ENCODE measurements around the gene CFDP1. TPM values are rescaled to one million over a fixed set of nuclear protein-coding genes. Genes with fewer than 3 reads are reported as not detected.
A peak's percentile ranks its signal among the peaks of the same experiment; 100 is the strongest.

The CFDP1 gene
- total and polyA plus RNA-seq, 2 of the 13 experiments (the other 11 are each of a cell fraction or from before 2014, with no cell fraction given) = 78.6 to 153 TPM

DNA sequence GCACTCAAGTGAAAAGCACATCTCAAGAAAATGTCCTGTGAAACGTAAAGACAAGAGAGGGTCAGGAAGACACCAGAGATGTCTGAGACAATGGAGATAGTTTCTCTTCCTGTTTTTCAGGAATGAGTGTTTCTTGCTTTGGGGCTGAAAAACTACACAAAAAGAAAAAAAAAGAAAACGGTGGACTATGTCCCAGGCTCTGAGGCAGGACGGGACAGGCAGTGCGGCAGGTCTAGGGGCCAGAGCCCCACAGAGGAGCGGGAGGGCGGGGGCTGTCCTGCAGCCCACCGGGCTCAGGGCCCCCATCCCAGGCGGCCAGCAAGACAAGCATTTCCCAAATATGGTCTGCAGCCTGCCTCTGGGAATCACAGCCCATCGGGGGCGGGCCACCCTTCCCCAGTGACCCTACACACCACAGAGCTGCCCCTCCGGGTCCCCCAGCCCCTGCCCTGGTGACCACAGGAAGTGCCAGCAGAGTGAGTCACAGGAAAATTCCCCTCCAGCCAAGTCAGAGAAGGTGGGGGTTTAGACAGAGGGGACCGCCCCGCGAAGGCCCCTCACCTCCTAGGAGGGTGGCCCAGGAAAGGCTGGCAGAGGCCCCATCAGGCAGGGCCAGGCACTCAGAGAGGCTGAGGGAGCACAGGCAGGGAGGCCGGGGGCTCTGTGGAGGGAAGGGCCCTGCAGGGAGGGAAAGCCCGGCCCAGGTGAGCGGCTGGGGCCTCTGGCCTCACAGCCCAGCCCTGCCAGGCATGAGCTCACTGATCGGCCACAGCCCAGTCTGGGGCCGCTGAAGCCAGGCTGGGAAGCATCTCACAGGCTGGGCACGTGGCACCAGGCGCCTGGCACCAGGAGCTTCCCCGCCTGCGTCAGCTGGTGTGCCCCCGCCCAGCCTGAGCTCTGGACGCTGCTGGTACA lies 188.2 kb downstream of the CFDP1 start (continued):
- TF ChIP-seq ZNF331 (CRISPR knock-in tag; IDR thresholded peaks at IDR 0.05) (peak; percentile 96), ZNF780A (CRISPR knock-in tag; IDR thresholded peaks at IDR 0.05) (no peak), ZNF781 (CRISPR knock-in tag; IDR thresholded peaks at IDR 0.05; ENCODE audit: borderline replicate concordance, not compliant biosample characterization) (no peak), PITX1 (CRISPR knock-in tag; IDR thresholded peaks at IDR 0.05) (peak; percentile 73; the same call in 1 of the 2 replicates), SMAD1 (CRISPR knock-in tag; IDR thresholded peaks at IDR 0.05; ENCODE audit: borderline replicate concordance, low read depth) (no peak; the same call in 1 of the 2 replicates), PRPF4 (IDR thresholded peaks at IDR 0.05; ENCODE audit: low read depth, low read length, poor library complexity, severe bottlenecking) (peak; percentile 53), NFE2L2 (IDR thresholded peaks at IDR 0.05; ENCODE audit: low read length) (no peak), FOXO4 (CRISPR knock-in tag; conservative IDR thresholded peaks at IDR 0.05) (no peak), GTF2F1 (IDR thresholded peaks at IDR 0.05; ENCODE audit: low read length) (peak; percentile 57; the same call in 1 of the 2 replicates), ZNF260 (CRISPR knock-in tag; IDR thresholded peaks at IDR 0.05; ENCODE audit: borderline replicate concordance, low read depth) (no peak), RAD21 (CRISPR knock-in tag; IDR thresholded peaks at IDR 0.05) (peak; percentile 73), ATAD3A (CRISPR knock-in tag; IDR thresholded peaks at IDR 0.05) (no peak), PPARG (CRISPR knock-in tag; conservative IDR thresholded peaks at IDR 0.05) (peak; percentile 99), FOSL2 (CRISPR knock-in tag; IDR thresholded peaks at IDR 0.05) (peak; percentile 100), ZNF326 (CRISPR knock-in tag; IDR thresholded peaks at IDR 0.05; ENCODE audit: borderline replicate concordance) (peak; percentile 84; the same call in 1 of the 2 replicates), ZNF264 (CRISPR knock-in tag; IDR thresholded peaks at IDR 0.05) (peak; percentile 91; the same call in 1 of the 2 replicates), MAX (IDR thresholded peaks at IDR 0.05) (peak; percentile 87), ZNF230 (CRISPR knock-in tag; IDR thresholded peaks at IDR 0.05) (peak; percentile 92; the same call in 1 of the 2 replicates)
- TF ChIP-seq, protein P1, sequence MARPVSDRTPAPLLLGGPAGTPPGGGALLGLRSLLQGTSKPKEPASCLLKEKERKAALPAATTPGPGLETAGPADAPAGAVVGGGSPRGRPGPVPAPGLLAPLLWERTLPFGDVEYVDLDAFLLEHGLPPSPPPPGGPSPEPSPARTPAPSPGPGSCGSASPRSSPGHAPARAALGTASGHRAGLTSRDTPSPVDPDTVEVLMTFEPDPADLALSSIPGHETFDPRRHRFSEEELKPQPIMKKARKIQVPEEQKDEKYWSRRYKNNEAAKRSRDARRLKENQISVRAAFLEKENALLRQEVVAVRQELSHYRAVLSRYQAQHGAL (CRISPR knock-in tag; IDR thresholded peaks at IDR 0.05; ENCODE audit: not compliant biosample characterization) = peak; percentile 30
- TF ChIP-seq, protein P2, sequence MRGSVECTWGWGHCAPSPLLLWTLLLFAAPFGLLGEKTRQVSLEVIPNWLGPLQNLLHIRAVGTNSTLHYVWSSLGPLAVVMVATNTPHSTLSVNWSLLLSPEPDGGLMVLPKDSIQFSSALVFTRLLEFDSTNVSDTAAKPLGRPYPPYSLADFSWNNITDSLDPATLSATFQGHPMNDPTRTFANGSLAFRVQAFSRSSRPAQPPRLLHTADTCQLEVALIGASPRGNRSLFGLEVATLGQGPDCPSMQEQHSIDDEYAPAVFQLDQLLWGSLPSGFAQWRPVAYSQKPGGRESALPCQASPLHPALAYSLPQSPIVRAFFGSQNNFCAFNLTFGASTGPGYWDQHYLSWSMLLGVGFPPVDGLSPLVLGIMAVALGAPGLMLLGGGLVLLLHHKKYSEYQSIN (CRISPR knock-in tag; IDR thresholded peaks at IDR 0.05; ENCODE audit: borderline replicate concordance) = no peak
- TF ChIP-seq, protein P3, sequence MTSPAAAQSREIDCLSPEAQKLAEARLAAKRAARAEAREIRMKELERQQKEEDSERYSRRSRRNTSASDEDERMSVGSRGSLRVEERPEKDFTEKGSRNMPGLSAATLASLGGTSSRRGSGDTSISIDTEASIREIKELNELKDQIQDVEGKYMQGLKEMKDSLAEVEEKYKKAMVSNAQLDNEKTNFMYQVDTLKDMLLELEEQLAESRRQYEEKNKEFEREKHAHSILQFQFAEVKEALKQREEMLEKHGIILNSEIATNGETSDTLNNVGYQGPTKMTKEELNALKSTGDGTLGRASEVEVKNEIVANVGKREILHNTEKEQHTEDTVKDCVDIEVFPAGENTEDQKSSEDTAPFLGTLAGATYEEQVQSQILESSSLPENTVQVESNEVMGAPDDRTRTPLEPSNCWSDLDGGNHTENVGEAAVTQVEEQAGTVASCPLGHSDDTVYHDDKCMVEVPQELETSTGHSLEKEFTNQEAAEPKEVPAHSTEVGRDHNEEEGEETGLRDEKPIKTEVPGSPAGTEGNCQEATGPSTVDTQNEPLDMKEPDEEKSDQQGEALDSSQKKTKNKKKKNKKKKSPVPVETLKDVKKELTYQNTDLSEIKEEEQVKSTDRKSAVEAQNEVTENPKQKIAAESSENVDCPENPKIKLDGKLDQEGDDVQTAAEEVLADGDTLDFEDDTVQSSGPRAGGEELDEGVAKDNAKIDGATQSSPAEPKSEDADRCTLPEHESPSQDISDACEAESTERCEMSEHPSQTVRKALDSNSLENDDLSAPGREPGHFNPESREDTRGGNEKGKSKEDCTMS (CRISPR knock-in tag; conservative IDR thresholded peaks at IDR 0.05) = no peak
- TF ChIP-seq, protein P4, sequence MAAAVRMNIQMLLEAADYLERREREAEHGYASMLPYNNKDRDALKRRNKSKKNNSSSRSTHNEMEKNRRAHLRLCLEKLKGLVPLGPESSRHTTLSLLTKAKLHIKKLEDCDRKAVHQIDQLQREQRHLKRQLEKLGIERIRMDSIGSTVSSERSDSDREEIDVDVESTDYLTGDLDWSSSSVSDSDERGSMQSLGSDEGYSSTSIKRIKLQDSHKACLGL (CRISPR knock-in tag; IDR thresholded peaks at IDR 0.05) = peak; percentile 96

All from HepG2 (cell line).